NCI-H146 (cell line): ENCODE data around the gene ABCC4.
"Not testable (repeated sequence)": the region's sequence is repeated elsewhere in the genome, so short reads cannot be mapped to it uniquely, and the experiment has no call there.

Experiments
- DNase-seq: peaks from one replicate; lab custom pipeline; 2025; lab: John Stamatoyannopoulos, UW

The ABCC4 gene

DNA sequence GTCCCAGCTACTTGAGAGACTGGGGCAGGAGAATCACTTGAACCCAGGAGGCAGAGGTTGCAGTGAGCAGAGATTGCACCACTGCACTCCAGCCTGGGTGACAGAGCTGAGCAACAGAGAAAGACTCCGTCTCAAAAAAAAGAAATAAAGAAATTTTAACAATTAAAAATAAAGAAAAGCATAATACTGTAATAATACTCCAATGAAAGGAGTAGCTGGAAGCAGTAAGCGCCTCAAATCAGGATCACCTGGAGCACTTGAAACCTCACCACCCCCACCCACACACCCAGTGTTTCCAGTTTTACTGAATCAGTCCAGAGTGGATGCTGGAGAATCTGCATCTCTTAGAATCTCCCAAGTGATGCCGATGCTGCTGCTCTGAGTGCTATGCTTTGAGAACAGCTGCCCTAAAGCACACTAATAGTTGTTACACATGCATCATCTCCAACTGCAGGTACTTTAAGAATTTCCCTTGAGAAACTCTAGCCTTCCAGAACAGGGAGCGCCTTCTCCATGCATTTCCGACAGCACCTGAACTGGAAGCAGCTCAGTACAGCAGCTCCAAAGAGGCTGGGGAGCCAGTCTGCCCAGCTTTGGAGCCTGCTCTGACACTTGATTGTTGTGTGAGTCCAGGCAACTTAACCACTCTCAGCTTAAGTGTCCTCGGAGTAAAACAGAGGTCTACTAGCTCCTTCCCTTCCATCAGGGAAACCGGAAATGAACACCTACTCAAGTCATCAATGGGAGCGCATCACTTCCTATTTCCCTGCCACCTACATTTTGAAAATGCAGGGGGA is 2.9 kb downstream of the ABCC4 start:
- DNase-seq, result no peak

DNA sequence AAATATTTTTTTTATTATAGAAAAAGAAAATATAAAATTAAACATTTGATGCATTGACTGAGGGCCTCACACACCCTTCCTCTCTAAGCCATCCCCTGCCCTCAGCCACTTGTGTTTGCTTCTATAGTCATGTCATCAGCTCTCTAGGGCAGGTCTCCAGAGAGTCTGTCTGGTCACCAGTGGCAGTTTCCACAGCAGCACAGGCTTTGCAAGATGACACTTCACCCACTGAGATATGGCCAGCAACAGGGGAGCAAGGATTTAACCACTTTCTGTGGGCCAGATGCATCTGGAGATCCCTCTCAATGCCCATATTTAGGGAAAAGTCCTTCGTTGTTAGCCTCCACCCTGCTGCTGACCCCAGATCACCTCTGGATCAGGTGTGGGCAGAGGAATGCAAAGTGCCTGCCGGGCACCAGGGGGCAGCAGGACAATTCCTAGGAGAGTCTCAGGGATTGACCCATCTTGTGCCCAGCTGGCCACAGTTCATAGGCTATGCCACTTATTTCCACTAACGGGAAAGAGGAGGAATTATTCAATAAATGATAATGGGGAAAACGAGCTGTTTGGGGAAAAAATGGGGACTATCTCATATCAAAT is 4.8 kb downstream of the ABCC4 start:
- DNase-seq, result peak; percentile 71

DNA sequence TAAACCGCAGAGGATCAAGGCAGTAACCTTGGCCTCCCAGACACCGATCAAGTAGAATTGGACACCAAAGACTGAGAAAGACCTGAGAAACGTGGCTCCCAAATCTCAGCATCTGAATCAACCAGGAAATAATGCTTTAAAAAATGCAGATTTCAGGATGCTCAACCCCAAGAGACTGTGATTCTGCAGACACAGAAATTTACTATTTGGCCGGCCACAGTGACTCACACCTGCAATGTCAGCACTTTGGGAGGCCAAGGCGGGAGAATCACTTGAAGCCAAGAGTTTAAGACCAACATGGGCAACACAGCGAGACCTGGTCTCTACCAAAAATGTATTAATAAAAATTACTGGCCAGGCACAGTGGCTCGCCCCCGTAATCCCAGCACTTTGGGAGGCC is 6.2 kb downstream of the ABCC4 start:
- no peak for DNase-seq

DNA sequence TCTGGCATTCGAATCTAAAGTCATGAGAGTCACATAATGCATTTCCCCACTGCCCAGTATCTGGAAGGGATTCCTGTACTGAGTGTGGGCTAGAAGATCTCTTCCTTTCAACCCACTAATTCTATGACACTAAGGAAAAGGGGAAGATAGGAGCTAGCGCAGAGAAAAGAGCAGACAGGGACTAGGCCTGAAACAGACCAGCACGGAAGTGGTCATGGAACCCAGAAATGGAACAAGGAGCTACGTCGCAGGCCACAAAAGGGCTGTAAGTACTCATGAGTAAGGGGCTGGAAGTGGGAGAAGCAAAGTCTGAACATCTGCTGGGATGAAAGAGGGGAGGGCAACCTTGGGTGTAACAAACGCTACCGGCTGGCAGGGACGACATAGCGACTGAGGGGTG is 8.6 kb downstream of the ABCC4 start:
- DNase-seq, result no peak

DNA sequence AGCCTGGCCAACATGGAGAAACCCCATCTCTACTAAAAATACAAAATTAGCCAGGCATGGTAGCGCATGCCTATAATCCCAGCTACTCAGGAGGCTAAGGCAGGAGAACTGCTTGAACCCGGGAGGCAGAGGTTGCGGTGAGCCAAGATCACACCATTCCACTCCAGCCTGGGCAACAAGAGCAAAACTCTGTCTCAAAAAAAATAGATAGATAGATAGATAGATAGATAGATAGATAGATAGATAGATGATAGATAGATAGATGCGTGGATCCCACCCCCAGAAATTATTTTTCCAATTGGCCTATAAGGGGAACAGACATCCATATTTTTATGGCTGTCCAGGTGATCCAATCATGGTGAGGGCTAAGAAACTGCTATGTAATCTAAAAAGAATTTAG is 11.3 kb downstream of the ABCC4 start:
- not testable (repeated sequence) for DNase-seq

DNA sequence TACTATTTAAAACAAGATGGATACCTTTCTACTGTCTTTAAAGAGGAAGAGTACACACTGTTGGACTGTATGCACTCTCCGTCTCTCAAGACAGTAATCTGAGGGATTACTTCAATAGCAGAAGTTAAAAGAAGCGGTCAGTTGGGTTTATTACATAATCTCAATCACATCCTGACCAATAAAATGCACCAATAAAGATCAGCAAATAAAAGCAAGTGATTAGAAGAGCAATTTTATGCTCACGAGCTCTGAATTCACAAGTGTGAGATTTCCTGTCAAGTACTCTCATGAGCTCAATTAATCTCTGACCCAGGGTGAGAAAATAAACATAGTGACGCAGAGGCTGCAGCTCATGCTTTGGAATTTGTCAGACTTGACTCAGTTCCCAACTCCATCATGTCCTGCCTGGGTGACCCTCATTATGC is 12.2 kb downstream of the ABCC4 start:
- no peak for DNase-seq

DNA sequence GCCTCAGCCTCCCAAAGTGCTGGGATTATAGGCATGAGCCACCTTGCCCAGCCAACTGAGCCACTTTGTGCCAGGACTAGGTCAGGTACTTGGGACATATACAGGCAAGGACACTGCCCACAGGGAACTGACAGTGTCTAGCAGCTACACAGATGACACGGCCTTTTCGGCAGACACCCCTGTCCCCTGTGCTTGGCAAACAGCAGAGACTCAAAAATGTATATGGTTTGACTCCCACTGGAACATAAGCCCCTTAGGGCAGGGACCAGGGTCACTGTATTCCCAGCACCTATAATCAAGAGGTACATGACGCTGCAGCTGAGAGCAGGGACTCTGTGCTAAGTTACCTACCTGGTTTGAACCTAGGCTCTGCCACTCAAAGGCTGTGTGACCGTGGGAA is 16.8 kb downstream of the ABCC4 start:
- DNase-seq, result no peak

DNA sequence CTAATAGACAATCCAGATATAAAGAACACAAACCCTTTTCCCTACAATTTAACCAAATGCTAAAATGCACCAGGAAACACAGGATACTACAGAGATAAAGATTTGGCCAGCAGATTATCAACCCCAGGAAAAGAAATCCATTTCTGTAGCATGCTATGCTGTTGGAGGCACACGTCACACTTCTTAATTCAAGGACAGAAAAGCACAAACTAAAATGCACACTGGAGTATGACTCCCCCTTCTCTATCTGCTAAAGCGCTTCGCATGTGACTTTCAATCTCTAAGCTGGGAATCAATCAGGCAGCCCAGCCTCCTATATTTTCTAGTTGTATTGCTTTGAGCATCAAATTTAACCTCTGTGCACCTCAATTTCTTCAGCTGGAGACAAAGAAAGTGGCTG is 22.2 kb downstream of the ABCC4 start:
- DNase-seq, result no peak

DNA sequence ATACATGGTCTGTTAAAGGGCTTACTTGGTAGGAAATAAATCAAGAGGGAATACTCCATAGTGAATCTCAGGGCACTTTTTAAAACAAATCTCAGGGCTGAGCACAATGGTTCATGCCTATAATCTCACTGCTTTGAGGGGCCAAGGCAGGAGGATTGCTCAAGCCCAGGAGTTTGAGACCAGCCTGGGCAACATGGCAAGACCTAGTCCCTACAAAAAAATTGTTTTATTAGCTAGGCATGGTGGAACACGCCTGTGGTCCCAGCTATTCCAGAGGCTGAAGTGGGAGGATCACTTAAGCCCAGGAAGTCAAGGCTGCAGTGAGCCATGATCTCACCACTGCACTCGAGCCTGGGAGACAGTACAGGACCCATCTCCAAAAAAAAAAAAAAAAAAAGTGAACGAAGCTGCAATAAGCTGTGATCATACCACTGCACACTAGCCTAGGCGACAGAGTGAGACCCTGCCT is 25.2 kb downstream of the ABCC4 start:
- DNase-seq, result no peak

DNA sequence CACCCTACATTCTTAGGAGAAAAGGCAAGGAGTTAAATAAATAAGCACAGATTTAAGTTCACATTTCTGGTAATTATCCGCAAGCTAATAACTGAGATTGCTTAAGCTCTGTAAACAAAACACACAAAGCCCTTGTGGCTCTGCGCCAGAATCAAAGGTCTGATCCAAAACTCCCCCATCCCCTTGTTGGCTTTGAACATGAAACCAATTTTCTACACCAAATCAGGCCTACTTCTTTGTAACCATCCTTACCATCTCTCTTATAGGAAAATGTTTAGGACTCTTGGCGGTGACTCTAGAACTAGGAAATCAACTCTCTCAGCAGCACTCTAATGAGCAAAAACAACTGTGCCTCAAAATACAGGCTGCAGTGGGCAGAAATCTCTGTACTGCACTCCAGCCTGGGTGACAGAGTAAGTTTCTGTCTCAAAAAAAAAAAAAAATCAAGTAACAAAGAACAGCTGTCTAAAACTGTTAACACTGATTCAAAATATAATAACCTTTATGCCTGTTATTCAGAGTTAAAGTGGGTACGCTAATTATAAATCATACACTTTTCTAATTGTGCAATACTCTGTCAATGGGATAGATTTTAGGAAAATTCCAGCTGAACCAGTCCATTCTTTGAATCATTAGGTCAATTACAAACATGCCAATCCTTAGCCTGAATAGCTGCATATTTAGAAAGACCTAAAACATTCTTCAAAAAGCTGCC is 25.8 kb downstream of the ABCC4 start:
- peak; percentile 69 for DNase-seq

DNA sequence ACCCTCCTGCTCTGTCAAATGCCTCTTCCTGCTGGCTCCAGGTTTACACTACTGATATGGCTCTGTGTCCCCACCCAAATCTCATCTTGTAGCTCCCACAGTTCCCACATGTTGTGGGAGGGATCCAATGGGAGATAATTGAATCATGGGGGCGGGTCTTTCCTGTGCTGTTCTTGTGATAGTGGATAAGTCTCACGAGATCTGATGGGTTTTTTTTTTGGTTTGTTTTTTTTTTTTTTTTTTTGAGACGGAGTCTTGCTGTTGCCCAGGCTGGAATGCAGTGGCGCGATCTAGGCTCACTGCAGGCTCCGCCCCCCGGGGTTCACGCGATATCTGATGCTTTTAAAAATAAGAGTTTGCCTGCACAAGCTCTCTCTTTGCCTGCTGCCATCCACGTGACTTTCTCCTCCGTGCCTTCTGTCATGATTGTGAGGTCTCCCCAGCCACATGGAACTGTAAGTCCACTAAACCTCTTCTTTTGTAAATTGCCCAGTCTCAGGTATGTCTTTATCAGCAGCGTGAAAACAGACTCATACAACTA is 27.6 kb downstream of the ABCC4 start:
- DNase-seq, result not testable (repeated sequence)

DNA sequence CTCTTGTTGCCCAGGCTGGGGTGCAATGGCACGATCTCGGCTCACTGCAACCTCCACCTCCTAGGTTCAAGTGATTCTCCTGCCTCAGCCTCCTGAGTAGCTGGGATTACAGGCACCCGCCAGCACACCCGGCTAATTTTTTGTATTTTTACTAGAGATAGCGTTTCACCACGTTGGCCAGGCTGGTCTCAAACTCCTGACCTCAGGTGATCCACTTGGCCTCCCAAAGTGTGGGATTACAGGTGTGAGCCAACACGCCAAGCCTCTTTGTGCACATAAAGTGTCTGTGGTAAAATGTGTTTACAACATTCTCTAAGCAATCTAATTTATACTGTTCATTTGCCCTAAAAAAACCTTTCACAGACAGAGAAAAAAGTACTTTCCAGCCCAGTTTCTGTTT is 29.2 kb downstream of the ABCC4 start:
- DNase-seq, result not testable (repeated sequence)

DNA sequence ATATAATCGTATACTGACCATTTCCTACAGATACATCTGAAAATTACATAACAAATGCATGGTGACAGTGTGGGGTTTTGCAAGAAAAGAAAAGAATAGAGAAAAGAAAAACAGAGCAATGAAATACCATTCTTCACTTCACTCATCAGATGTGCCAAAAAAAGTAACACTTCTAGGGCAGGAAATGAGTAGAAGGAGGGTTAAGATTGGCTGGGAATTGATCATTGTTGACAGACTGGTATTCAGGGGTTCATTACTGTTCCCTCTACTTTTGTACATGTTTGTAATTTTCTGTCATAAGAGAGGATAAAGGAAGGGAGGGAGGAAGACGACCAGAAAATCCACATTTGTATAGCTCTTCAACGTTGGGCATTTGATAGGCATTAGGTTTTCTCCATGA is 31.5 kb downstream of the ABCC4 start:
- no peak for DNase-seq

DNA sequence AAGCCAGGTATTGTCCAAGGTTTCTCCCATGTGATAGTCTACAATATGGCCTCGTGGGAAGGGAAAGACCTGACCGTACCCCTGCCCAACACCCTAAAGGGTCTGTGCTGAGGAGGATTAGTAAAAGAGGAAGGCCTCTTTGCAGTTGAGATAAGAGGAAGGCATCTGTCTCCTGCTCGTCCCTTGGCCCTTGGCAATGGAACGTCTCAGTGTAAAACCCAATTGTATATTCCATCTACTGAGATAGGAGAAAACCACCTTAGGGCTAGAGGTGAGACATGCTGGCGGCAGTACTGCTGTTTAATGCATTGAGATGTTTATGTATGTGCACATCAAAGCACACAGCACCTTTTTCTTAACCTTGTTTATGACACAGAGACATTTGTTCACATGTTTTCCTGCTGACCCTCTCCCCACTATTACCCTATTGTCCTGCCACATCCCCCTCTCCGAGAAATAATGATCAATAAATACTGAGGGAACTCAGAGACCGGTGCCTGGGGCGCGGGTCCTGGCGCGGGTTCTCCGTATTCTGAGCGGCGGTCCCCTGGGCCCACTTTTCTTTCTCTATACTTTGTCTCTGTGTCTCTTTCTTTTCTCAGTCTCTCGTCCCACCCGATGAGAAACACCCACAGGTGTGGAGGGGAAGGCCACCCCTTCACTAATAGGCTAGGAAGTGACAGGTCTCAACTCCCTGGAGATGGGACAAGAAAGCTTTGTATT is 32.7 kb downstream of the ABCC4 start:
- DNase-seq, result not testable (repeated sequence)

DNA sequence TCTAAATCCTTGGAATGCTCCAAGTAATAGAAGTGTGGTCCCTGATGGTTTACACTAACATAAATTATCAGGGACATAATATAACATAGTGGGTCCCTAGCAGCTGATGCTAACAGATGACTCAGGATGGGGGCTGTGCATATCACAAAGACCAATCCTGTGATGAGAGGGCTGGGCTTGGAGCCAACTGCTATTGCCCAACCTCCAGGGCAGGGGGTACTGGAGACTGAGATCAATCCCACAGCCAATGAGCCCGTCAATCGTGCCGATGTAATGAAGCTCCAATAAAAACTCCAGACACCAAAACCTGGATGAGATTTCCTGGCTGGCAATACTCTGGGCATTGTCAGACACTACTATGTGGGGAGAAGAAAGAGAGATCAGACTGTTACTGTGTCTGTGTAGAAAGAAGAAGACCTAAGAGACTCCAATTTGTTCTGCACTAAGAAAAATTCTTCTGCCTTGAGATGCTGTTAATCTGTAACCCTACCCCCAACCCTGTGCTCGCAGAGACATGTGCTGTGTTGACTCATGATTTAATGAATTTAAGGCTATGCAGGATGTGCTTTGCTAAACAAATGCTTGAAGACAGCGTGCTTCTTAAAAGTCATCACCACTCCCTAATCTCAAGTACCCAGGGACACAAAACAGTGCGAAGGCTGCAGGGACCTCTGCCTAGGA is 33.4 kb downstream of the ABCC4 start:
- no peak for DNase-seq

DNA sequence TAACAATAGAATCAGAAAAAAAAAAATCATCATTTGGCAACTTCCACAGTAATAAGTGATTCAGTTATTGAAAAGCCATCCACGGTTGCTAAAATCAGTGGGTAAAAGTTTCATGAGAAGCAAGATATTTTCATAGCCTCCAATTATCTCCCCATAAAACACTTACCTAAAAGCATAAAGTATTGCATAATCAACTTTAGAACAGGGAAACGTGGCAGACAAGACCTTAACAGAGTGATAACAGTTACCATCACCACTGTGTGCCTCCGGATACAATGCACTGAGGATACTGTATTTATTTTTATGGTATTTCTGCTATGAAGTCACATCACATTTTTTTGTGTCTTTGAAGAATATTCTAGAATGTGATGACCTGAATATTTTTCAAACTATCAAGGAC is 37.0 kb downstream of the ABCC4 start:
- no peak for DNase-seq

DNA sequence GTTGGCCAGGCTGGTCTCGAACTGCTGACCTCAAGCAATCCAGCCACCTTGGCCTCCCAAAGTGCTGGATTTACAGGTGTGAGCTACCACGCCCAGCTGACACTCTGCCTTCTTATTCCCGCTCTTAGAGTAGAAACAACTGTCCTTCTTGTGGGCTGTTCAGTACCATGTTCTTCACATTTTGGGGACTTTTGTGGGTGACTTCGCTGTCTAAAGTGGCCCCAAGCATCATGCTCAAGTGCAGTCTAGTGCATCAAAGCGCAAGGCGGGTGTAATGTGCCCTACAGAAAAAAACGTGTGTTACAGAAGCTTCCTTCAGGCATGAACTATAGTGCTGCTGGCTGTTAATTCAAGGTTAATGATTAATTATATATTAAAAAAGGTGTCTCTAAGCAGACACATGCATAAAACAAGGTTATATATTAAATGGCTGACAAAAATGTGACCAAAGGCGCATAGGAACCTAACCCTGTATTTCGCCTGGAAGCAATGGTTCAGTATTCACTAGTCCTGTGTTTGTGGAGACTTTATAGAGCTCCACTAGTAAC is 38.3 kb downstream of the ABCC4 start:
- DNase-seq, result no peak

DNA sequence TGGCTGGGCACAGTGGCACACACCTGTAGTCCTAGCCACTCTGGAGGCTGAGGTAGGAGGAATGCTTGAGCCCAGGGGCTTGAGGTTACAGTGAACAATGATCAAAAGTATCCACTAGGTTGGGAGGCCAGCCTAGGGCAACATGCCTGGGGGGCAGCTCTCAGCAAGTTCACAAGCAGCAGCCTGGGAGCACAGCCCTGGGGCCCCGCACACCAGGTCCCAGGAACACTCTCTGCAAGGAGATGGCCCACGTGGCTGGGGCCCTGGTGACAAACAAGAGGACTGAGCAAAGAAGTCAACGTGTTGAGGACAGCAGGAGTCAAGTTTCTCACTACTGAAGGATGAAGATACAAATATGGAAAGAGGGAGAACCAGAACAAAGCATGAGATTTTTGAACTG is 39.3 kb downstream of the ABCC4 start:
- no peak for DNase-seq

DNA sequence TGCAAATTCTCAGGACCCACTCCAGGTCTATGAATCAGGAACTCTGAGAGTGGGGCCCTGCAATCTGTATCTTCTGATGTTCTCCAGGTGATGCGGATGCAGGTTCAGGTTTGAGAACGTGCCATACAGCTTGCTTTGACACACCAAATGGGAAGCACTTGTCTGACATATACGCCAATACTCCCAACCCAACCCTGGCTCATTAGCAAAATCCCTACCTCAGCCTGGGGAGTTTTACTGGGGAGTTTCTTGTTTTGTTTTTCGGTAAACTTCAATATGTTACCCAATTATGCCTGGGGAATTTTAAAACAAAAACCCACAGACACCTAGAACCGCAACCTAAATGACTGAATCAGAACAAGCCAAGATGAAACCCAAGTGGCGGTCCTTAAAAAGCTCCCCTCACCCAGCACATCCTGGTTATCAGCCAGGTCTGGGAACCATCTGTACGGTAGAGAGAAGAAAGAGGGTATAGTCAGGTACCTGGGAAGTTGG is 41.2 kb downstream of the ABCC4 start:
- no peak for DNase-seq

DNA sequence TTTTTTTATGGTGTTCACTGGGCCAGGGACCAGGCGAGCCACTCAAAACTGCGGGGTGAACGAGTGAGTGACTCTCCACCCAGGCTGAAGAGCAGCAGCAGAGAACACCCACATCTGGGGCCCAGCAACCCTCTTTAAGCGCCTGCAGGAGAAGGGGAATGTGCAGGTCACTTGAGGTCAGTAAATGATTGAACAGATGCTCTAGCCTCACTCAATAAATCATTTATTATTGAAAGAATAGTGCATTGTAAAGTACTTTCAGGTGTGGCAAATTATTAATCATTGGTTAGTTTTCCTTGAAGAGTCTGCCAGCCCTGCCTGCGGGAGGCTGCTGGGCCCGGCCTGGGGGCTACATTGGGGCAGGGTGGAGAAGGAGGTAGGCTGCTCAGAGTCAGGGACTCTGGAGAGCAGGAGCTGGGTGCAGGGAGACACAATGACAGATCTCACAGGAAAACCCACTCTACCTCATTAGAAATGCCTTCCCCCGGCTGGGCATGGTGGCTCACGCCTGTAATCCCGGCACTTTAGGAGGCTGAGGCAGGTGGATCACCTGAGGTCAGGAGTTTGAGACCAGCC is 42.5 kb downstream of the ABCC4 start:
- DNase-seq, result no peak

DNA sequence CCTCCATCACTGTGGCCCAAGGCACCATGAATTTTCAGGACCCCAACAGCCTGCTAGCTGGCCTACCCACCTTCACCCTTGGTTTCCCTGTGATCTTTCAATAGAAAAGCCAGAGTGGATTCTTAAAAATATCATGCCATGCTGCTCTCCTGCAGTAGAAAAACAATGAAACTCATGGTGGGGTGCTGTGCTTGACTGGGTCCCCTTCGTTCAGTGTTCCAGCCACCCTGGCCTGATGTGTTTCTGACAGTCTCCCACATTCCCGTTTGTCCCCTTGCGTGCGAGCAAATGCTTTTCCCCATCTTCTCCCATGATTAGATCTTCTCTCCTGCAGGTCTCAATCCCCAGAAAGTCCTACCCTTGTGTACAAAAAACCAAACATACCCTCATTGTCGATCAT is 43.2 kb downstream of the ABCC4 start:
- no peak for DNase-seq
